VCaP (cell line): Measurements from ENCODE around the gene SART3.

ENCODE experiments used
- H3K27ac ChIP-seq: fragments of 450-650 bp; 2 replicates; pipeline ENCODE4 v1.5.1; 2017
- TF ChIP-seq, protein P1 (sequence below): fragments of 450-650 bp; conservative IDR thresholded peaks from 2 replicates; pipeline ENCODE4 v1.5.1; 2017; ENCODE audit warnings: mild to moderate bottlenecking, moderate library complexity

SART3 gene

DNA sequence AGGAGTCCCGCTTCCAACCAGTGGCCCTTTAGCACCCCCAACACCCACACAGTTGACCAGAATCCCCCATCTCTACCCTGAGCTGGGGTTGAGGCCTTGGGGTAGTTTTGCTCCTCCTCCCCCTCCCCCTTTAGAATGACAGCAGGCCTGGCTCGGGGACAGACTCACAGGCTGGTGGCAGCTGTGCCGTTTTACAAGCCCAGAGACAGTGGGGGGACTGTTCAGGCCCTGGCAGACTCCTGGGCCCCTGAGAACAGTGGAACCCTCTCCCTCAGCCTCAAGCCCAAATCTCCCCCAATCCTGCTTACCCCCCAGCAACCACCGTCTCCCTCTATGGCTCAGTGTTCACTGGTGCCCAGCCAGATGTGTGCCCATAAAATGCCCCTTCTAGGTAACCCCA, 26.9 kb upstream of the SART3 start:
- TF ChIP-seq, protein P1, sequence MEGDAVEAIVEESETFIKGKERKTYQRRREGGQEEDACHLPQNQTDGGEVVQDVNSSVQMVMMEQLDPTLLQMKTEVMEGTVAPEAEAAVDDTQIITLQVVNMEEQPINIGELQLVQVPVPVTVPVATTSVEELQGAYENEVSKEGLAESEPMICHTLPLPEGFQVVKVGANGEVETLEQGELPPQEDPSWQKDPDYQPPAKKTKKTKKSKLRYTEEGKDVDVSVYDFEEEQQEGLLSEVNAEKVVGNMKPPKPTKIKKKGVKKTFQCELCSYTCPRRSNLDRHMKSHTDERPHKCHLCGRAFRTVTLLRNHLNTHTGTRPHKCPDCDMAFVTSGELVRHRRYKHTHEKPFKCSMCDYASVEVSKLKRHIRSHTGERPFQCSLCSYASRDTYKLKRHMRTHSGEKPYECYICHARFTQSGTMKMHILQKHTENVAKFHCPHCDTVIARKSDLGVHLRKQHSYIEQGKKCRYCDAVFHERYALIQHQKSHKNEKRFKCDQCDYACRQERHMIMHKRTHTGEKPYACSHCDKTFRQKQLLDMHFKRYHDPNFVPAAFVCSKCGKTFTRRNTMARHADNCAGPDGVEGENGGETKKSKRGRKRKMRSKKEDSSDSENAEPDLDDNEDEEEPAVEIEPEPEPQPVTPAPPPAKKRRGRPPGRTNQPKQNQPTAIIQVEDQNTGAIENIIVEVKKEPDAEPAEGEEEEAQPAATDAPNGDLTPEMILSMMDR: no peak
- no peak overlapping the region for H3K27ac ChIP-seq

DNA sequence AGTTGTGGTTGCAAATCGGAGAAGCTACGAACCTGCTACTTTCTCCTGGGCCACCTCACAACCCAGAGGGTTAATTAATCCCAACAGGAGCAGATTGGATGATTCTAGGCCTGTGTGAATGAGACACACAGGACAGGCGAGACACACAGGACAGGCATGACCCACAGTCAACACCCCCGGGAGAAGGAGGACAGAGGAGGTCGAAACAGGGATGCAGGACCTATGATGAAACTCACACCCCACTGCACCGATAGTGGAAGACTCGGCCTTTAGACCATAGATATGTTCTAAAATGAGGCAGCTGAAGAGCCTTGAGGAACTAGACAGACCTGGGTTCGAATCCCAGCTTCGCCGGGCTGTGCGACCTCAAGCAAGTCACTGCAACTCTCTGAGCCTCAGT, 25.3 kb upstream of the SART3 start:
- TF ChIP-seq, protein P1: no peak
- no peak overlapping the region for H3K27ac ChIP-seq

DNA sequence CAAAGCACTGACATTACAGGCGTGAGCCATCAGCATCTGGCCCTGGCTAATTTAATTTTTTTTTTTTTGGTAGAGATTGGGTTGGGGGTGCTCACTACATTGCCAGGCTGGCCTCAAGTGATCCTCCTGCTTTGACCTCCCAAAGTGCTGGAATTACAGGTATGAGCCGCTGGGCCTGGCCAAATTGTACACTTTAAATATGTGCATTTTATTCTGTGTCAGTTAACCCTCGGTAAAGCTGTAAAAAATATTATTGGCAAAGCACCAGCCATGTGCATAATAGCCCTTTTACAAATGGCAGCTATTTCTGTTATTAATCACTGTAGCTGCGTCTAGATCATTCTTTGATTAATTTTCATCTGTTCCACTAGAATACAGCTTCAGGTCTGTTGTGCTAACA, 24.9 kb upstream of the SART3 start:
- TF ChIP-seq, protein P1: no peak
- no peak overlapping the region for H3K27ac ChIP-seq

DNA sequence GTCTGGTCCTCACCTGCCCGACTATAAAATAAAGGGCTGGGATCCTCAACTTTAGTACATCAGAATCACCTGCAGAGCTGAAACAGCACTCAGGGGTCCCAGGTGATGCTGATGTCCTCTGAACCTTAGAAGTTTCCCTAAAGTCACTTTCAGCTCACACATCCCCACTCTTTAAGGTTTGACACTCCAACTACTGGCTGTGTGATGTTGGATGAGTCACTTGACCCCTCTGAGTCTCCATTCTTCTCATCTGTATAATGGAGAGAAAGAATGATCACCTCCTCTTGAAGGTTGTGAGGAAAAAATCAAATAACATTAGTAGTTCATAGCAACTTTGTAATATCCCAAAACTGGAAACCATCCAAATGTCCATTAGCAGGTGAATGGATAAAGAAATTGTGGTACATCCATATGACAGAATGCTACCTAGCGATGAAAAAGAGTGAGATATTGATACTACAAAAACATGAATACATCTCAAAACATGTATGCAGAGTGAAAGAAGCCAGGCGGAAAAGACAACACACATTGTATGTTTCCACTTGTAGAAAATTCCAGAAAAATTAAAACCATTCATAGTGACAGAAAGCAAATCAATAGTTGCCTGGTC, 23.6 kb upstream of the SART3 start:
- TF ChIP-seq, protein P1: no peak
- H3K27ac ChIP-seq: no peak overlapping the region

DNA sequence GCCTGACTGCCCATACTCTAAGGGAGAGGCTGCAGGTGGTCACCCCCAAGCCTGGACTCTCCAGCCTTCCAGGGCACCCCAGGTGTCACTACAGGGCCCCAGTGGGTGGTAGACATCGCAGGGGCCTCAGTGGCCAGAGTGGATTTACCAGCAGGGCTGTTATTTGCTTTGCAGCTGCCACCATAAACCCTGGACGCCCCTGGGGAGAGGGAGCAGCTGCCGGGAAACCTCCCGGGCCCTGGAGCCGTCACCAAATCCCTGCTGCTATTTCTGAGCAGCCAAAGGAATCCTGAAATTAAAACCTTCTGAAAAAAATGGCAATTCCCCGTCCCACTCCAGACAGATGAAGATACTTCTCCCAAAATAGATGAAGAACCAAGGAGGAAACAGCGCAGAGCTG, 23.0 kb upstream of the SART3 start:
- TF ChIP-seq, protein P1: no peak
- H3K27ac ChIP-seq: no peak overlapping the region

DNA sequence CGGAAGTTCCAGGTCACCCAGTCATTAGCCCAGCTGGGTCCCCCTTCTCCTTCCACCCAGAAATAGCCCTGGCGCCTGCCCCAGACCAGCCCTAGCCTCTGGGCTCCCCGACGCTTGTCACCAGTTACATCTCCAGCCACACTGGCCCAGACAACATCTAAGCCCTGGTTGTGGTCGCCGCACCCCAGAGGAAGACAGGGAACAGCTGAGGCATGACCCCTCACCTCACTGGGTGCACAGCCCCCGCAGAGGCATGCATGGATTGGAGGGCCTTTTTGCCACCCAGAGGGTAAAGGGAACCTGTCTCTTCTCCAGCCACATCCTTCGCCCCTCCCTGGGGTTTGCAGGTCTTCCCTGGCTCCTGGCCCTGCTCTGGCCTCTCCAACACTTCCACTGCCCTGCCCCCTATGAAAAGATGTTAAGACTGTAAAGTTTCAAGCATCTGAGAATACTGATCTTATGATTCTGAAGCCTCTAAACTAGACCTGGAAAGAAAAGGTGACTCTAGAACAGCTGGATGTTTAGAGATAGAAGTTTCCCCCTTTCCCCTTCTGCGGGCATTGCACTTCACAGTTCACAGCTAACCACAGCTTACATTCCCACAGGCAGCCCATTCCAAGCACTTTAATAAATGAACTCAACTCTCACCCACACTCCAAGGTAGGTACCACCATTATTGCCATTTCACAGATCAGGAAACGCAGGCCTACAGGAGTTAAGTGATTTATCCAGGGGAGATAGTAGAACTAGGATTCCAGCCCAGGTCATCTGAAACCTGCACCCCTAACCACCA, 22.2 kb upstream of the SART3 start:
- no peak overlapping the region for H3K27ac ChIP-seq
- TF ChIP-seq, protein P1: no peak

DNA sequence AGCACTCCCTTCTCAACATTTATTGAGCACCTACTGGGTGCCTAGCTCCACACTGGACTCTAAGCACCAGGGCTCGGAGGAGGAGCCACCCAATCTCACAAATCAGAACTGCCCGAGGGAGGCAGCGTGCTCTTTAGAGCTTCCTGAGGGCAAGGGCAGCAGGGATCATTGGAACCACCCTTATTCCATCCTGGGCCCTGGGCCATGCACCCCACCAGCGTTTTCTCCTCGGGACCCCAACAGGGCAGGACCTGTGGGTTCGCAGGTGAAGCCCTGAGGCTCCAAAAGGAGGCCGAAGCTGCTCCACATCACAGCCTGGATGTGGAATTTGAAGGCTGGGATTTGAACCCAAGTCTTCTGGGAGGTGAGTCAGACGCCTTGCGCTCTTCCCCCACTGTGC, 21.5 kb upstream of the SART3 start:
- TF ChIP-seq, protein P1: no peak
- H3K27ac ChIP-seq: no peak overlapping the region
